ENCODE measurements around the gene SNRPD3.
A peak's percentile ranks its signal among the peaks of the same experiment; 100 is the strongest.
"Not testable (repeated sequence)": the region's sequence is repeated elsewhere in the genome, so short reads cannot be mapped to it uniquely, and the experiment has no call there.

The SNRPD3 gene

GRCh38 chr22:24555165-24556039 is at the start of gene SNRPD3:
SNRPD3 (plus strand) TSS chr22:24555999; CDS start chr22:24557675, 1,676 bp downstream.
- DNase-seq: peak; percentile 92

- DNase-seq: peak; percentile 68
Observed at GRCh38 chr22:24506802-24507438, 48.9 kb upstream of the SNRPD3 start.

- DNase-seq: no peak
Observed at GRCh38 chr22:24507716-24508115, 48.1 kb upstream of the SNRPD3 start.

- DNase-seq: no peak
Observed at GRCh38 chr22:24510637-24511625, 44.9 kb upstream of the SNRPD3 start.

- no peak for DNase-seq
Observed at GRCh38 chr22:24512043-24512442, 43.8 kb upstream of the SNRPD3 start.

GRCh38 chr22:24513378-24514240 is 42.2 kb upstream of the SNRPD3 start:
- no peak for DNase-seq

GRCh38 chr22:24514241-24515026 is 41.4 kb upstream of the SNRPD3 start:
- peak; percentile 18 for DNase-seq

GRCh38 chr22:24515027-24515338 is 40.8 kb upstream of the SNRPD3 start:
- no peak for DNase-seq

- no peak for DNase-seq
Observed at GRCh38 chr22:24516301-24516737, 39.5 kb upstream of the SNRPD3 start.

GRCh38 chr22:24517446-24517845 is 38.4 kb upstream of the SNRPD3 start:
- DNase-seq: no peak

GRCh38 chr22:24518228-24518627 is 37.6 kb upstream of the SNRPD3 start:
- no peak for DNase-seq

- no peak for DNase-seq
Observed at GRCh38 chr22:24518771-24519485, 36.9 kb upstream of the SNRPD3 start.

- DNase-seq: no peak
Observed at GRCh38 chr22:24519496-24519895, 36.3 kb upstream of the SNRPD3 start.

- DNase-seq: peak; percentile 80
Observed at GRCh38 chr22:24521791-24522245, 34.0 kb upstream of the SNRPD3 start.

- DNase-seq: no peak
Observed at GRCh38 chr22:24523873-24524272, 31.9 kb upstream of the SNRPD3 start.

- peak; percentile 76 for DNase-seq
Observed at GRCh38 chr22:24525416-24526037, 30.3 kb upstream of the SNRPD3 start.

GRCh38 chr22:24526191-24526590 is 29.6 kb upstream of the SNRPD3 start:
- no peak for DNase-seq

GRCh38 chr22:24529898-24530297 is 25.9 kb upstream of the SNRPD3 start:
- DNase-seq: no peak

- not testable (repeated sequence) for DNase-seq
Observed at GRCh38 chr22:24530968-24531367, 24.8 kb upstream of the SNRPD3 start.

- DNase-seq: peak; percentile 65
Observed at GRCh38 chr22:24532075-24532474, 23.7 kb upstream of the SNRPD3 start.
